ENCODE measurements around the gene CXCL14. TPM values are rescaled to one million over a fixed set of nuclear protein-coding genes. Genes with fewer than 3 reads are reported as not detected.

Gene CXCL14
- total RNA-seq, 4 donors from 2014 or later: 11.5 to 31.0 (median 21.7) TPM

DNA sequence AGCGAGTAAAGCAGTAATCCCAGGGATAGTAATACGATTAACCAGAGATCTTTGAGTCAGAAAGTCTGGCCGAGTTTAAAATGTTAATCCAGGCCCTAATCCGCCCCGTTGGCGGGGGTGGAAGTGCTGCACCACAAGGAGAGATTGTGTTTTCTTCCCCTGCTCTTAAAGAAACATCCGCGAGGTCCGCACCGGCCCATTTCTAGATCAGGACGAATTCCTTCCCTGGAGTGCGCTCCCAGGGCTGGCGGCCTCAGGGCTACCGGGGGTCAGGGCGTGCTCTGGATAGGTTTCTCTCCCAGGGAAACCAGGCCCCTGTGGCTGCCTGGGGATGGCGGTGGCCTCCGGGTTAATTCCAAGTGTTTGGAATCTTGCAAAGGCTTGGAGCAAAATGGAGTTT, 33.7 kb downstream of the CXCL14 start:
- TF ChIP-seq, protein P1, sequence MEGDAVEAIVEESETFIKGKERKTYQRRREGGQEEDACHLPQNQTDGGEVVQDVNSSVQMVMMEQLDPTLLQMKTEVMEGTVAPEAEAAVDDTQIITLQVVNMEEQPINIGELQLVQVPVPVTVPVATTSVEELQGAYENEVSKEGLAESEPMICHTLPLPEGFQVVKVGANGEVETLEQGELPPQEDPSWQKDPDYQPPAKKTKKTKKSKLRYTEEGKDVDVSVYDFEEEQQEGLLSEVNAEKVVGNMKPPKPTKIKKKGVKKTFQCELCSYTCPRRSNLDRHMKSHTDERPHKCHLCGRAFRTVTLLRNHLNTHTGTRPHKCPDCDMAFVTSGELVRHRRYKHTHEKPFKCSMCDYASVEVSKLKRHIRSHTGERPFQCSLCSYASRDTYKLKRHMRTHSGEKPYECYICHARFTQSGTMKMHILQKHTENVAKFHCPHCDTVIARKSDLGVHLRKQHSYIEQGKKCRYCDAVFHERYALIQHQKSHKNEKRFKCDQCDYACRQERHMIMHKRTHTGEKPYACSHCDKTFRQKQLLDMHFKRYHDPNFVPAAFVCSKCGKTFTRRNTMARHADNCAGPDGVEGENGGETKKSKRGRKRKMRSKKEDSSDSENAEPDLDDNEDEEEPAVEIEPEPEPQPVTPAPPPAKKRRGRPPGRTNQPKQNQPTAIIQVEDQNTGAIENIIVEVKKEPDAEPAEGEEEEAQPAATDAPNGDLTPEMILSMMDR (IDR thresholded peaks at IDR 0.05): no peak
- TF ChIP-seq POLR2AphosphoS5 (IDR thresholded peaks at IDR 0.05) (no peak), POLR2A (IDR thresholded peaks at IDR 0.05) (no peak), EP300 (IDR thresholded peaks at IDR 0.05; ENCODE audit: low read depth) (no peak)
- no peak for DNase-seq
- Histone ChIP-seq H3K27ac (no peak overlapping the region), H3K27me3 (peaks cover 94% of the 10 kb centered on the region), H3K36me3 (no peaks in the 10 kb centered on the region), H3K9me3 (no peaks in the 10 kb centered on the region), H3K4me1 (peaks cover 0 to 22% (median 15%) of the 10 kb centered on the region in 4 donors), H3K4me3 (peak overlapping the region in 1 of 4 donors; percentile 44)
- in situ Hi-C loops (cut with MboI; ENCODE audit: low pct_ligation_motif_present in 1 of 4, low pct_unique_long_range_greater_than_20kb in 1 of 4, low sequenced_read_pairs in 3 of 4): no loop called here
- intact Hi-C loops (cut with DNase I; ENCODE audit: low total_unique reads): no loop called here
- 0 to 63% methylated on average over 1 to 17 of the region's 17 CpGs for WGBS, 2 donors (ENCODE audit: low coverage in 1 of 2)

DNA sequence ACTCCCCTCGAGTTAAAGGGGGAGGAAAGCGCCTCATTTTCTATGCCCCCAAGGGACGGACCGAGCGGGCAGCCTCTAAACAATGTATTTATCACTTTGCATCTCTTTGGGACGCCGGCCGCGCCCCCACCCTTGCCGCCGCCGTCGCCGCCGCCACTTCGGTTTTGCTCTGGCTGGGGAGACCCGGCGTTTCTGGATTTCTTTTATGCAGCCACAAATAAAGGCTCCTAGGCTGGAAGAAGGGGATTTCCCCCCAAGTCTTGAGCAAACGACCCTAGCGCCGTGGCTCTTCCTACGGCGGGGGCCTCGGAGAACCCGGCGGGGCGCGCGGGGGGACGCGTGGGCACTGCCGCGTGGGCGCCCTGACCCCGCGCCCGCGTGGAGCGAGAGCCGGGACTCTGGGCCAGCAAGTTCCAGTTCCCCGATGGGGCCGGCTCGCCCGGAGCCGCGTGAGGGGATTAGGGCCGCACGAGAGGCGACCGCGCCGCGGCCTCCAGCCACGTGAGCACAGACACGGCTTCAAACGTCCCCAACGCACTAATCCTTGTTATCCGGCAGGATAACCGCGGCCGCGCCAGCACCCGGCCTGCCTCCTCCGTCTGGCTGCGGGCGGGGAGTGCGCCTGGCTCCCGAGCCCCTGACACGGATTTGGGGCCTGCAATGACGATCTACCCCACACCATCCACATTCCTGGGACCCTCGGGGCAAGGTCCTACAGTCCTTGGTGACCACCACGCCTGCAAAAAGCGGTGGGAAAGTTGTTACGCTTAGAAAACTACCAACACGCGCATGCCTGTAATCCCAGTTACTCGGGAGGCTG, 35.1 kb downstream of the CXCL14 start:
- WGBS, 2 donors (ENCODE audit: low coverage in 1 of 2): 1 to 5% methylated on average over 11 to 53 of the region's 77 CpGs
- Histone ChIP-seq H3K36me3 (no peaks in the 10 kb centered on the region), H3K9me3 (no peaks in the 10 kb centered on the region), H3K27me3 (peaks cover 98% of the 10 kb centered on the region), H3K4me3 (peak overlapping the region; percentile 17 to 44 (median 30)), H3K4me1 (peaks cover 0 to 22% (median 15%) of the 10 kb centered on the region in 4 donors), H3K27ac (no peak overlapping the region)
- in situ Hi-C loops (cut with MboI; ENCODE audit: low pct_ligation_motif_present in 1 of 4, low pct_unique_long_range_greater_than_20kb in 1 of 4, low sequenced_read_pairs in 3 of 4) (no loop called here), intact Hi-C loops (cut with DNase I; ENCODE audit: low total_unique reads) (no loop called here)
- TF ChIP-seq POLR2AphosphoS5 (IDR thresholded peaks at IDR 0.05) (no peak), POLR2A (IDR thresholded peaks at IDR 0.05) (no peak), EP300 (IDR thresholded peaks at IDR 0.05; ENCODE audit: low read depth) (no peak)
- TF ChIP-seq, protein P1 (IDR thresholded peaks at IDR 0.05): no peak
- no peak for DNase-seq

DNA sequence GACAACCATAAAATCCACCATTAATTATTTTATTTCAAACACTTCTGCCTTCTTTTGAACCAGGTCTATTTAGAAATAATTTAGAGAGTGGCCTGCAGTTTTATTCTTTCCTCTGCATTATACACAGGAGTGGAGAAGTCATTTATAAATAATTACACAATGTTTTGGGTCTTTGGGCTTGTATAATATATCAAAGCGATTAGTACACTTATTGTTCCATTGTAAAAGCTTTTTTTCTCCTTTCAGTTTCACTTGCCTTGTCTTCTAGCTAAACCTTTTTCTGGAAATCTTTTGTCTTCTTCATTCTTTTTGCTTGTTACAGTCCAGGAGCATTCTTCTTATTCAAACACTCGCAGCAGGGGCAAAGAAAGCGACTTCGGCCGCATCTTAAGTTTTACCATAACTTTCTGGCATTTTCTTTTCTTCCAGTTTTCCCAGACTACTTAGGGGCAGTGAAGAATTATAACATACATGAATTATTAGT, 35.7 kb downstream of the CXCL14 start:
- intact Hi-C loops (cut with DNase I; ENCODE audit: low total_unique reads) (no loop called here), in situ Hi-C loops (cut with MboI; ENCODE audit: low pct_ligation_motif_present in 1 of 4, low pct_unique_long_range_greater_than_20kb in 1 of 4, low sequenced_read_pairs in 3 of 4) (no loop called here)
- 33 to 40% methylated on average over 5 of the region's 5 CpGs for WGBS, 2 donors (ENCODE audit: low coverage in 1 of 2)
- Histone ChIP-seq H3K4me3 (peak overlapping the region in 3 of 4 donors; percentile 29 to 44 (median 32)), H3K36me3 (no peaks in the 10 kb centered on the region), H3K27ac (no peak overlapping the region), H3K4me1 (peaks cover 0 to 22% (median 15%) of the 10 kb centered on the region in 4 donors), H3K9me3 (no peaks in the 10 kb centered on the region), H3K27me3 (peaks cover 98% of the 10 kb centered on the region)
- no peak for TF ChIP-seq EP300 (IDR thresholded peaks at IDR 0.05; ENCODE audit: low read depth)
- TF ChIP-seq POLR2AphosphoS5 (IDR thresholded peaks at IDR 0.05): no peak
- TF ChIP-seq, protein P1 (IDR thresholded peaks at IDR 0.05): no peak
- TF ChIP-seq POLR2A (IDR thresholded peaks at IDR 0.05): no peak
- no peak for DNase-seq

DNA sequence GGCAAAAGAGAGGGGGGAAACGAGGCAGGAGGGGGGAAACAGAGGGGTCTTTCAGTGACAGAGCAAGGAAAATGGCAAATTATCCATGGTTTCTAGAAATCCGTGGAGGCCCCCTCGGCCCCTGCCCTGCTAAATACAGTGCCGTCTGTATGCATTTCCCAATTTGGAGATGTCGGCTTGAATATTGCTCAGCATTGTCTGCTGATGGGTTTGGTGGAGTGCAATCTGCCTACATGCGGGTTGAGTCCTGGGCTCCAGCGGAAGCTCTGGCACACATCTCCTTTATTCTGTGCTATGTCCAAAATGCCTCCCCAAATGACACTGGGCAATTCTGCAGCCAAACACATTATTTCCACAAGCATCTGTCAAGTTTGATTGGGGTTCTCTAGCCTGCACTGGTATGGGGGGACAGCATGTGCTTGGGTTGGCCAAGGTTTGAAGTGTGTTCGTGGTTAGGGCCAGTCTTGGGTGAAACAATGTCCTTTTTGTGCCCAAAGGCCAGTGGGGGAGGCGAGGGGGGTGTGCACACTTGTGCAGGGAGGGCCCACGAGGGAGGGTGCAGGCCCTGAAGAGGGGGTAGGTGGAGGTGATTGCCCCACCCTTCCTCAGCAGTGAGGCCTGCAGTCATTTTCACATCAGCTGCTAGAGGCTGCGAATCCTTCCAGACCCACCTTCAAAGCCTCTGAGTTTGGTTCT, 36.8 kb downstream of the CXCL14 start:
- WGBS, 2 donors (ENCODE audit: low coverage in 1 of 2): 61% methylated on average over 11 of the region's 11 CpGs; no CpG with 5 or more reads in 1 of the 2 donors
- peaks cover 0 to 22% (median 15%) of the 10 kb centered on the region in 4 donors for H3K4me1 ChIP-seq
- no peak overlapping the region for H3K27ac ChIP-seq
- no peaks in the 10 kb centered on the region for H3K9me3 ChIP-seq
- no peaks in the 10 kb centered on the region for H3K36me3 ChIP-seq
- TF ChIP-seq EP300 (IDR thresholded peaks at IDR 0.05; ENCODE audit: low read depth) (no peak), POLR2A (IDR thresholded peaks at IDR 0.05) (no peak), POLR2AphosphoS5 (IDR thresholded peaks at IDR 0.05) (no peak)
- TF ChIP-seq, protein P1 (IDR thresholded peaks at IDR 0.05): no peak
- peaks cover 98% of the 10 kb centered on the region for H3K27me3 ChIP-seq
- no peak for DNase-seq
- in situ Hi-C loops (cut with MboI; ENCODE audit: low pct_ligation_motif_present in 1 of 4, low pct_unique_long_range_greater_than_20kb in 1 of 4, low sequenced_read_pairs in 3 of 4) (no loop called here), intact Hi-C loops (cut with DNase I; ENCODE audit: low total_unique reads) (no loop called here)
- H3K4me3 ChIP-seq: no peak overlapping the region
